NCI-H524 (cell line): ENCODE results near the gene PRKACG.

Source experiments
- DNase-seq, 2 experiments: peaks; one replicate each; lab custom pipeline; 2025; lab: John Stamatoyannopoulos, UW

PRKACG gene

DNA sequence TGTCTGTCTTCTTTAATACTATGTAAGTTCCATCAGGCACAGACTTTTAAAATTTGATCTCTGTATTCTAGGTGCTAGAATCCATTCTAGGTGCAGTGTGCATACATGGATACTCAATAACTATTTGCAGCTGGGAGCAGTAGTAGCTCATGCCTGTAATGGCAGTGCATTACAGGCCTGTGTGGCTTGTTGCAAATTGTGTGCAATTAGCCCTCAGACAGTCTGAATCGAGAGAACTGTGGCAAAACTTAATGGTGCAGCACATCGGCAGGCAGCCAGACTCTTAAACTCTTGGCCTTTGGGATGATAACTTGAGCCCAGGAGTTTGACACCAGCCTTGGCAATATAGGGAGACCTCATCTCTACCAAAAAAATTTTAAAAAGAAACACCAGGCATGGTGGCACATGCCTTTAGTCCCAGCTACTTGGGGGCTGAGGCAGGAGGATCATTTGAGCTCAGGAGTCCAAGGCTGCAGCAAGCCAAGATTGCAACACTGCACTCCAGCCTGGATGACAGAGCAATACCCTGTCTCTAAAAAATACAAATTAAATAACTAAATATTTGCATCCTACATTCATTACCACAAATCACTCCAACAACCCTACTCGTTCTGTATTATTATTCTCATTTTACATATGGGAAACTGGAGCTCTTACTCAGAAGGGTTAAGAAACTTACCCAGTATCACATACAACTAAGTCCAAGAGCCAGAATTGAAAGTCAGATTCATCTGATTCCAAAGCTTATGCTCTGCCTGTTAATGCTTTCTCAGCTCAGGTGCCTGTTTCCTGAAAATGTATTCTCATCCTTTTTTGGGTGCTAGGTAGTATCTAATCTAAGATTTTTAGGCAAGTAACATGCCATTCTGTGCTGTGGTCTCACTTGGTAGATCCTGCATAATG lies 30.1 kb downstream of the PRKACG start:
- DNase-seq: no peak

DNA sequence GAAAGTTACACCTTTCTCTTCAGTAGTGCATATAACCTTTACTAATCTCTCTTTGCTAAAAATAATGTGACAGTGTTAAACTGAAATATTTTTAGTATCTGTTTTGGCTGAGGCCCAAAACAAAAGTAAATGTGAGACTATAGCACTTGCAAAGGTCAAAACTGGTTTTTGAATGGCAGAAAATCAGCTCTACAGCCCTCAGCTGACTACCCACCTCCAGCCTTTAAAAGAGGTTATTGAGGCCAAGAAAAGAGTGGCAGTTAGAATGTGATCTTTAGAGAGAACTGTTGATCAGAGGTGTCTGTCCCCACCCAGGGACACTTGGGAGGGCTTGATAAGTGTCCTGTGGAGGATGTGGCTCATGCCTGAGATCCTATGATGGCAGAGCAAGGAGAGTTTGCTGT lies 30.9 kb downstream of the PRKACG start:
- DNase-seq: no peak

DNA sequence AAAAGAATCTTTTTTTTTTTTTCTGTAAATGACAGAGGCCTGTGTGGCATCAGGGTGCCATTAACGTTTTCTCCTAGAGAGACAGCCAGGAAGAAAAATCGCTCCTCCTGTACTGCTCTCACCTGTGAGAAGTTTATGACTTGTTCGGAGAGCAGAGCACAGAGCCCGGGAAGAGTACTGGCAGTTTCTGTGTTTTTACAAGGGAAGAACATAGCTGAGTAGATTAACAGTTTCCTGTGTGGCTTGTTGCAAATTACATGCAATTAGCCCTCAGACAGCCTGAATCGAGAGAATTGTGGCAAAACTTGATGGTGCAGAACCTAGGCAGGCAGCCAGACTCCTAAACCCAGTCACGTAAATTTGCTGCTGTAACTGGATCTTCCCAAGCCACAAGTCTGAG lies 32.1 kb downstream of the PRKACG start:
- no peak for DNase-seq

DNA sequence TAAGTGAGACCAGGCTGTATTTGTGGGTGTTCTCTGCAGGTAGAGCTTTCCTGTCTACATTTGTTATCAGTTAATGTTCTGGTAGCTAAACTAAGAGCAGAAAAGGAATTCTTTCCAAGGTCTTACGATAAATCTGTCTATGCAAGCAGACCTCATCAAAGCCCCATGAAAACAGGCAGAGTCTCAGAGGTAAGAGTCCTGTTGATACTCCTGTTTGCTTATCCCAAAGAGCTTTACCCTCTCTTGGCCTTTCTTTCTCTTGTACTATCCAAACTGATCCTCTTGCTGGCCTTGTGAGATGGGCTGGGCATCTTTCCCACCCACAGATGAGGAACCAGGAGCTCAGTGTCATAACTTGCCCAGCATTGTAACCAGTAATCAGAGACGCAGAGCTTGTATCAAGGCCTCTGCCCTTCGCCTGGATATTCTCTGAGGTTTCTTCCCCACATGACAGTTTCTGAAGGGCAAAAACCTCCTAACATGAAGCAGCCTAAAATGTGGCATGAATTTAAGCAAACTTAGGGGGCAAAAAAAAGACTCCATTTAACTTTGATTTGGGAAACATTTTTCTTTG lies 33.5 kb downstream of the PRKACG start:
- DNase-seq: no peak

DNA sequence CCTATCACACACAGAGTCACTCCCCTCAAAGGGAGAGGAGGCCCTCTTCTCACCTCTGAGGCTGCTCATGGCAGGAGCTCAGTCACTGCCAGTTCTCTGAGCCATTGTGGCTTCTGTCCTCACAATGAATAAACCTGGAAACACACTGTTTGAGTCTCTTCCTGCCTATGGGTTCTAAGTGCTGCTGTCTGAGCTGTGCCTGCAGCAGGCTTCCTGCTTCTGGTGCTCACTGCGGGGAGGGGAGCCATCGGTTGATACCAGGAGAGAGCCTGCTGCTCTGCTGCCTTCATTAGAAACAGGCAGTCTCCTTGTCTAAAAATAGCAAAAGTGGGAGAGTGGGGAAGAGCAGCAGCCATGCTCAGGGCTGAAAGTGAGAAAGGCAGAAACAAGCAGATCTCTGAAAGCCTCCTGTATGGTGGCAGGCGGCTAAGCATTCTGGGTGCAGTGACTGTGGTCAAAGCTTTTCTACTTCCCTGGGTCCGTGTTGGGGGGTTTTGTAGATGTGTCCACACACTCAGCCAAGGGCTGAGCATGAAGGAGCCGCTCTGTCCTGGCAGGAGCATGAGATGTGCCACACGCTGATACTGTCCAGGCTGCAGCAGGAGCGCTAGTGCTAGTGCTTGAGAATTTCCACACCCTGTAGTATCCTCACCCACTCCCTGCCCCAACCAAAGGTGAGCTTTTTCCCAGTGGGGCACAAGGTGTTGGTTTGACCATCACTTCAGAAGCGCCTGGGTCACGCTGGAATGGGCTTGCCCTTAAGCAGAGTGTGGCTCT lies 34.2 kb downstream of the PRKACG start:
- DNase-seq: no peak

DNA sequence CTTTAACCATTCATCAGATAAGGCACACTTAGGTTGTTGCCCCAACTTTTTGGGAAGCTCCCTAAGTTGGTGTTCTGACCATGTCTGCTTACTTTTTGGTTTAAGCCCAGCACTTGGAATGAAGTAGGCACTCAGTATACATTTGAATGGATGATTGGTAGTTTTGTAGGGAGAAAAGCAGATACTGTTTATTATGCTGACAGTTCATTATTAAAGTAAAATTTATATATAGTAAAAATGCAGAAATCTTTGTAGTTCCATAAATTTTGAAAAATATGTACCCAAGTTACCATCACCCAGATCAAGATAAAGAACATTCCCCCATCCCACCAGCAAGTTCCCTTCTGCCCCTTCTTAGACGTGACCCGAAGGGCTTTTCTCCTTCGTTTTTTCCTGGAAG lies 35.4 kb downstream of the PRKACG start:
- DNase-seq: no peak

DNA sequence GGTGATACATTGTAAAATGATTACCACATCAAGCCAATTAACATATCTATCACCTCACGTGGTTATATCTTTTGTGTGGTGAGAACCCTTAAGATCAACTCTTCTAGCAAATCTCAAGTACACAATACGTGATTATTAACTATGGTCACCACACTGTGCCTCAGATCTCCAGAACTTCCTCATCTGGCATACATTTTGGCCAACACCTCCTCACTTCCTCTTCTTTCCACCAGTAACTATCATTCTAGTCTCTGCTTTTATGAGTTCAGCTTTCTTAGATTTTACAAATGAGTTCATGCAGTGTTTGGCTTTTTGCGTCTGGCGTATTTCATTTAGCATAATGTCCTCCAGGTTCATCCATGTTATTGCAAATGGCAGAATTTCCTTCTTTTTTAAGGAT lies 35.8 kb downstream of the PRKACG start:
- no peak for DNase-seq

DNA sequence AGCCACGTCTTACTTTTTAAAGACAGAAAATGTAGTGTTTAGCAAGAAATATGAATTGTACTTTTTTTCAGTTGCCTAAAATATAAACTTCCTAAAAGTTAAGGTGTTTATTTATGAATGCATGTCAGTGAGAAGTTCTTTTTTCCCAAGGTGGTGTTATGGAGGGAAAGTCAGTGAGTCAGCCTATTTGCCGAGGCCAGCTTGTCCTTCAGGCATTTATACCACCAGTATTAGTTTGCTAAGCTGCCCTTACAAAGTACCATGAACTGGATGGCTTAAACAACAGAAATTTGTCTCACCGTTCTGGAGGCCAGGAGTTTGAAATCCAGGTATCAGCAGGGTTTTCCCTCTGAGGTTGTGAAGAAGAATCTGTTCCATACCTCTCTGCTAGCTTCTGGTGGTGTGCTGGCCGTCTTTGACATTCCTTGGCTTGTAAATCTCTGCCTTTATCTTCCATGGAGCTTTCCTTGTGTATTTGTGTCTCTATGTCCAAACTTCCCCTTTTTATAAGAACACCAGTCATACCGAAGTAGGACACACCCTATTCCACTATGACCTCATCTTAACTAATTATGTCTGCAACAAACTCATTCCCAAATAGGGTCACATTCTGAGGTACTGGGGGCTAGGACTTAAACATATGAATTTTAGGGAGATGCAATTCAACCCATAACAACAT lies 38.4 kb downstream of the PRKACG start:
- no peak for DNase-seq

DNA sequence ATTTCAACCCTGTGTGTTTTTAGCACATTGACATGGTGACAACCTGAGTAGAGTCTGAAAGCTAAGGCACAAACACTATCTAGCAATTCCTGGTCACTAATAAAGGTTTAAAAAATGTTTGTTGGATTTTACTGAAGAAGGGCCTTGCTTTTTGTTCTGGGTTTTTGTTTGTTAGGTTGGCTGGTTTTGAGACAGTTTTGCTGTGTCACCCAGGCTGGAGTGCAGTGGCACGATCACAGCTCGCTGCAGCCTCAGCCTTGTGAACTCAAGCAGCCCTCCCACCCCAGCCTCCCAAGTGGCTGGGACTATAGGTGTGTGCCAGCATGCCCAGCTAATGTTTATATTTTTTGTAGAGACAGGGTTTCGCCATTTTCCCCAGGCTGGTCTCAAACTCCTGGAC lies 39.0 kb downstream of the PRKACG start:
- no peak for DNase-seq

DNA sequence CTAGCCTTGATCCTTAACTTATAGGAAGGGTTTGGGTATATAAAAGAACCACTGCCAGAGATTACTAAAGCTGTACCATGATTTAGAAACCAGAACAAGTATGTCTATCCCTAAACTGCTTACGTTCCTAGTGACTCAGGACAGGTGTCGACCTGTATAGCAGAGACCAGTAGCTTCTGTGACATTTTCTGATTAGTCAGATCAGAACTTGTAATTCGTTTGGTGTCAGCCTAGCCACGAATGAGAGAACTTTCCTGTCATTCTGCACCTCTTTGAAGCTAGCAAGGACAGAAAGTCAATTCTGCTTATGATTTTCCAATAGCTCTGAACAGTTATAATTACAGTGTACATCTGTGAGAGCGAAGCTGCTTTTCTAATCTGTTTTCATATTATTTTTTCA lies 39.5 kb downstream of the PRKACG start:
- DNase-seq: no peak

DNA sequence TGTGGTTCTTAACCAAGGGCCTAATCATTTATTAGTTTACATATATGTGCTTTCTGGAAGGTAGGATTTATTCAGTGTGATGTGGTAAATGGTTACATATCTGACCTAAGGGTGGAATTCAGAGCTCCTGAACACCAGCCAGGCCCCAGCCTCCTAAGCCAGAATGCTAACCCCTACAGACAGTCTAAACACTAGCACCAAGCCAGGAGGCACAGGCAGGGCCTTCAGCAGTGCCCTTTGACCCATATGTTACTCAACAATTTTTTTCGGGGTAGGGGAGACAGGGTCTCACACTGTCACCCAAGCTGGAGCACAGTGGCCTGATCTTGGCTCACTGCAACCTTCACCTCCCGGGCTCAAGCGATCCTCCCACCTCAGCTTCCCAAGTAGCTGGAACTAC lies 40.3 kb downstream of the PRKACG start:
- no peak for DNase-seq

DNA sequence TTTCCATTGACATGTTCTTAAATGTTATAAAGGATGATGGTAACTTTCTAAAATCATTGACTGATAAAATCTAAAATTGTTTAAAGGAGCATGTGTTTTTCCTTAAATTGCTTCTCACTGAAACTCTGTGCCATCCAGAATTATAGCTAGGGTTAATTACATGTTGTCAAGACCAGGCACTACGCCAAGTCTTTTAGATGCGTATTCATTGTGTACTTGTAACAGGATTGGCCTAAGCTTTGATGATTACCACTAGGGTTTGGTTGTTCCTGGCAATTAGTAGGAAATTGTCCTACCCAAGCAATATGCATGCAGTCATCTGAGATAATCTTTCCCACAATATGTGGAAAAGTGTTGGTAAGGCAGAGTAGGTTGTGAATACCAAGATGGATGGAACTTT lies 43.8 kb downstream of the PRKACG start:
- no peak for DNase-seq

DNA sequence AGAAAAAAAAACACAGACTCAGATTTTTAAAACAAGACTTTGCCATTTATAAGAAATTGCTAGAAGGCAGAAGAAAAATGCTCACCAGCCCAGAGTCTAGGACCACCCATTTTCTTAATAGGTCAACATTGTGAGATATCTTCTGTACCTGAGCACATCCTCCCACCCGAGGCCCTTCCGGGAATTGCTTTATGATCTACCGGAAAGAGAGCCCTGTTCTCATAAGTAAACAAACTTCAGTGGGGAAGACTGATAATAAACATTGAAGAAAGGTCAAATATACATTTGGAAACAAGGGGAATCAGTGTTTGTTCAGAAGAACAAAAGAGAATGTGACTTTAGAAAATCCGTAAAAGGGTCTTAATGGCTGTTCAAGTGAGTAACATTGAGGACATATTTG lies 44.4 kb downstream of the PRKACG start:
- no peak for DNase-seq

DNA sequence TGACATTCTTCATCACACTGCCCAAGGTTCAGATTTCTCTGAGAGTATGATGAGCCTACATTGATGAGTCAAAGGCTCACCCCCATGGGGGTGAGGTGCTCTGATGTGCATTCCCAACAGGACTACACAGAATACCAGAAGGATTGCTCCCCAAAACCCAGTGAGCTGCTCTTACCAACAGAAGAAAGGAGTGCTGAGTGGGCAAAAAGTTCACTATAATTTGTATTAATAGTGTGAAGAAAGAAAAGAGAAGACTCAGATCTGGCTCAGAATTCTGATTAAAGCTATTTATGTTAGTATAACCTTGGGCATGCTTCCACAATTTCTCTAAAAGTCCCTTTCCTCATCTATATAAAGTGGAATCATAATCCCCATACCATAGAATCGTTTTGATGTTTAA lies 46.1 kb downstream of the PRKACG start:
- DNase-seq: no peak

DNA sequence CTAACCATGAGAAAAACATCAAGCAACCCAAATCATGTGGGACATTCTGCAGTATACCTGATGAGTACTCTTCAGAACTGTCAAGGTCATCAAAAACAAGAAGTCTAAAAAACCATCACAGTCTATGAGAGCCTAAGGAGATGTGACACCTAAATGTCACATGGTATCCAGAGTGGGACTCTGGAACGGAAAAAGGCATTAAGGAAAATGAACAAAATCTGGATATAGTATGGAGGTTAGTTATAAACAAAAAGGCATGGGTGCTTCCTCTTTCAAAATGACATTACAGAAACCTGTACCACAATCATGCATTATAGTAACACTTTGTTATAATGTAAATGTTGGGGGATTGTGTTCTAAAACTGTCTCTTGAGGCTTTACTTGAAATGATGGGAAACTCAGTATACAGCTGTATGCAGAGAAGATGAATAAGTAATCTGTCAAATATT lies 47.4 kb downstream of the PRKACG start:
- no peak for DNase-seq

DNA sequence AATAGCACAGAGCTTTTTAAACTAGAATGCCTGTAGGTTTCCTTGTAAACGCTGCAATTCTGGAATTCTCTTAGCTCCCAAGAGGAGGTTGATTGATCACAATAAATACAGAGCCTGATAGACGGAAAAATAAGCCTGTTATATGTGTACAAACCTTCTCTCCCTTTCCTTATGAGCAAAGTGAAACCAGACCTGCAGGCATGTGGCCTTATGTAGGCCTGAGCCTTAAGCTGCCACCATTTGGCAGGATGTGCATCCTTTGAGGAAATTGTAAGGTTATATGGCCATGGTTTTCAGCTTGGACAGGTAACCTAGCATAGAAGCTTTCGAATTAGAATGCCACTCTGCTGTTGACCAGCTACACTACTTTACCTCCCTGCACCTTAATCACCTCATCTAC lies 49.1 kb downstream of the PRKACG start:
- no peak for DNase-seq

DNA sequence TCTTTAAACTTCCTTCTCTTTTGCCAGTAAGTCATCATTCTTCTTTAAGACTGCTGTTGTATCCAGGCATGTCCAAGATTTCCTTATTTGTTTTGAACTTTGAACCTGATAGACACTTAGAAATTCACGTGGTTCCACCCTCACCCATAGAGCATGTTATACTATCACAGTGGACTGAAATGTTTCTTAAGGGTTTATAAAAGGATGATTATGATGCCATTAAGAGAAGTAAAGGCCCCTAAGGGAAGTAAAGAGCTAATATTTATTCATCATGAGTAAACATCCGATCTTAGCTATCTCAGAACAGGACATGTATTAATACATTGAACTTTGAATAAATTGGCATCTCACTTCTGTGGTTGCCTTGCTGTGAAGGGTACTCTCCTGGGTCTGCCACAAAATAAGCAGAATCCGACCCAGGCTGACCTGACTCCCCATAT lies 49.8 kb downstream of the PRKACG start:
- no peak for DNase-seq

DNA sequence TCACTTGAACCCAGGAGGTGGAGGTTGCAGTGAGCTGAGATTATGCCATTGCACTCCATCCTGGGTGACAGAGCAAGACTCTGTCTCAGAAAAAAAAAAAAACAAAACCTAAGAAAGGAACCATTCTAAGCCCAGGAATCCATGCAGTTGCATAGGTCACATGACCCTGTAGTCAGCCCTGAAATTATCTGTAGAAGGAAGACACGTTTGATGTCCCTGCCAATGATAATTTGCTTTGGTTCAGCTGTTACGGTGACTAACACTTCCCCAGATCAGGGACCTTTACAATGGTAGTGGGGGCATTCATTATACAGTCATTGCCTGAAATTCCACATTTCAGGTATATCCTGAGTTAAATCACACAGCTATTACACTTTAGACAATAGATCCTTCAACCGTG lies 50.5 kb downstream of the PRKACG start:
- no peak for DNase-seq
